K562 (cell line): ENCODE results near the gene HSD3B7. TPM values are rescaled to one million over a fixed set of nuclear protein-coding genes. Genes with fewer than 3 reads are reported as not detected.

Experiments
- ASH1L ChIP-seq: fragments of 450-650 bp; IDR thresholded peaks from 2 replicates; pipeline ENCODE4 v1.6.1; 2018; ENCODE audit warnings: borderline replicate concordance, mild to moderate bottlenecking, low read depth; ENCODE audit not compliant: partially characterized antibody
- ATF7 ChIP-seq: fragments of 450-650 bp; IDR thresholded peaks from 2 replicates; pipeline ENCODE4 v1.7.1; 2014; ENCODE audit warnings: mild to moderate bottlenecking, moderate library complexity
- BCL6 ChIP-seq: fragments of 250-450 bp; sonication (Bioruptor Pico); IDR thresholded peaks from 2 replicates; pipeline ENCODE4 v1.4.0; 2020
- CEBPB ChIP-seq: fragments of 450-650 bp; IDR thresholded peaks from 2 replicates; pipeline ENCODE4 v1.6.1; 2016; ENCODE audit warnings: missing genetic modification characterization, missing compliant biosample characterization
- KDM5B ChIP-seq: fragments of 200-600 bp; sonication (generic); IDR thresholded peaks from 2 replicates; pipeline ENCODE4 v1.6.1; 2012; ENCODE audit warnings: low read depth, mild to moderate bottlenecking, moderate library complexity, low read length, control low read depth, inconsistent platforms; ENCODE audit not compliant: insufficient replicate concordance
- MAFG ChIP-seq: fragments of 450-650 bp; conservative IDR thresholded peaks from 2 replicates; pipeline ENCODE4 v1.6.1; 2016; ENCODE audit warnings: missing genetic modification characterization, missing compliant biosample characterization
- MCM5 ChIP-seq: fragments of 450-650 bp; IDR thresholded peaks from 2 replicates; pipeline ENCODE4 v1.6.1; 2016; ENCODE audit warnings: low read depth
- POLR2A ChIP-seq: fragments of 450-650 bp; conservative IDR thresholded peaks from 2 replicates; pipeline ENCODE4 v1.6.1; 2016
- POLR2G ChIP-seq: fragments of 200-400 bp; formaldehyde crosslinking; IDR thresholded peaks from 2 replicates; pipeline ENCODE4 v1.6.1; 2017; ENCODE audit warnings: low read depth, mild to moderate bottlenecking, antibody characterized with exemption, low read length, moderate library complexity
- SRSF3 ChIP-seq: fragments of 200-400 bp; formaldehyde crosslinking; IDR thresholded peaks from 2 replicates; pipeline ENCODE4 v1.6.1; 2016; ENCODE audit warnings: mild to moderate bottlenecking, low read length, moderate library complexity; ENCODE audit not compliant: insufficient read depth
- ZBTB8A ChIP-seq: fragments of 450-650 bp; IDR thresholded peaks from 2 replicates; pipeline ENCODE4 v1.6.1; 2018; ENCODE audit warnings: mild to moderate bottlenecking, moderate library complexity; ENCODE audit not compliant: partially characterized antibody
- ZNF143 ChIP-seq: sonication (generic); formaldehyde crosslinking; IDR thresholded peaks from 2 replicates; pipeline ENCODE4 v1.9.0; 2022; ENCODE audit warnings: mild to moderate bottlenecking, missing genetic modification reagents
- polyA plus RNA-seq, 8 experiments: library from polyadenylated mRNA; depleted of rRNA in 4 of 8; stranded (reverse) in 5 of 8; unstranded in 3 of 8; fragments of >200 nt; fragmentation: Nextera tagmentation in 2 of 8; fragmentation: Illumina TruSeq in 1 of 8; extraction: Ambion mirVana in 2 of 8; extraction: Trizol in 1 of 8; gene quantifications; 2 replicates each; pipeline versions ENCODE4 v1.2.1 to v1.2.3, GENCODE V29; 2011 to 2014; ENCODE audit warnings: inconsistent platforms in 1 of 8, missing spikeins in 1 of 8
- total RNA-seq, 7 experiments: library from RNA; depleted of rRNA in 6 of 7; stranded (reverse); fragments of >200 nt in 6 of 7; fragmentation: Illumina TruSeq in 2 of 7; extraction: Trizol in 2 of 7; gene quantifications; 2 replicates each; pipeline versions ENCODE4 v1.2.1 to v1.2.3, GENCODE V29; 2011 to 2021; ENCODE audit warnings: low replicate concordance in 1 of 7
- TF ChIP-seq, protein P1 (sequence below): sonication (generic); formaldehyde crosslinking; IDR thresholded peaks from 2 replicates; pipeline ENCODE4 v1.4.0; 2020; ENCODE audit warnings: mild to moderate bottlenecking, missing genetic modification reagents
- TF ChIP-seq, protein P2 (sequence below): fragments of 250-450 bp; sonication (Bioruptor Pico); IDR thresholded peaks from 2 replicates; pipeline ENCODE4 v1.8.0; 2022; ENCODE audit warnings: inconsistent platforms
- TF ChIP-seq, protein P3 (sequence below): IDR thresholded peaks from 2 replicates; pipeline ENCODE4 v1.6.1; 2012; ENCODE audit warnings: low read depth, low read length, improper control_type of control experiment, borderline replicate concordance

The HSD3B7 gene
- total and polyA plus RNA-seq, 9 of the 15 experiments (the other 6 are each of a cell fraction or from before 2014, with no cell fraction given): 5.4 to 49.1 (median 23.0) TPM

- TF ChIP-seq SRSF3: no peak
- peak; percentile 83 for TF ChIP-seq POLR2G
- no peak; the same call in 1 of the 2 replicates for TF ChIP-seq ZNF143 (CRISPR knock-in tag)
- no peak for TF ChIP-seq MCM5
- peak; percentile 68 for TF ChIP-seq POLR2A
- TF ChIP-seq, protein P1, sequence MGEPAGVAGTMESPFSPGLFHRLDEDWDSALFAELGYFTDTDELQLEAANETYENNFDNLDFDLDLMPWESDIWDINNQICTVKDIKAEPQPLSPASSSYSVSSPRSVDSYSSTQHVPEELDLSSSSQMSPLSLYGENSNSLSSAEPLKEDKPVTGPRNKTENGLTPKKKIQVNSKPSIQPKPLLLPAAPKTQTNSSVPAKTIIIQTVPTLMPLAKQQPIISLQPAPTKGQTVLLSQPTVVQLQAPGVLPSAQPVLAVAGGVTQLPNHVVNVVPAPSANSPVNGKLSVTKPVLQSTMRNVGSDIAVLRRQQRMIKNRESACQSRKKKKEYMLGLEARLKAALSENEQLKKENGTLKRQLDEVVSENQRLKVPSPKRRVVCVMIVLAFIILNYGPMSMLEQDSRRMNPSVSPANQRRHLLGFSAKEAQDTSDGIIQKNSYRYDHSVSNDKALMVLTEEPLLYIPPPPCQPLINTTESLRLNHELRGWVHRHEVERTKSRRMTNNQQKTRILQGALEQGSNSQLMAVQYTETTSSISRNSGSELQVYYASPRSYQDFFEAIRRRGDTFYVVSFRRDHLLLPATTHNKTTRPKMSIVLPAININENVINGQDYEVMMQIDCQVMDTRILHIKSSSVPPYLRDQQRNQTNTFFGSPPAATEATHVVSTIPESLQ (CRISPR knock-in tag): peak; percentile 98
- TF ChIP-seq CEBPB (tag): no peak
- TF ChIP-seq ZBTB8A: no peak
- no peak for TF ChIP-seq BCL6 (CRISPR knock-in tag)
- TF ChIP-seq KDM5B: peak; percentile 33
- peak; percentile 98 for TF ChIP-seq ATF7
- TF ChIP-seq, protein P2, sequence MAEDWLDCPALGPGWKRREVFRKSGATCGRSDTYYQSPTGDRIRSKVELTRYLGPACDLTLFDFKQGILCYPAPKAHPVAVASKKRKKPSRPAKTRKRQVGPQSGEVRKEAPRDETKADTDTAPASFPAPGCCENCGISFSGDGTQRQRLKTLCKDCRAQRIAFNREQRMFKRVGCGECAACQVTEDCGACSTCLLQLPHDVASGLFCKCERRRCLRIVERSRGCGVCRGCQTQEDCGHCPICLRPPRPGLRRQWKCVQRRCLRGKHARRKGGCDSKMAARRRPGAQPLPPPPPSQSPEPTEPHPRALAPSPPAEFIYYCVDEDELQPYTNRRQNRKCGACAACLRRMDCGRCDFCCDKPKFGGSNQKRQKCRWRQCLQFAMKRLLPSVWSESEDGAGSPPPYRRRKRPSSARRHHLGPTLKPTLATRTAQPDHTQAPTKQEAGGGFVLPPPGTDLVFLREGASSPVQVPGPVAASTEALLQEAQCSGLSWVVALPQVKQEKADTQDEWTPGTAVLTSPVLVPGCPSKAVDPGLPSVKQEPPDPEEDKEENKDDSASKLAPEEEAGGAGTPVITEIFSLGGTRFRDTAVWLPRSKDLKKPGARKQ (CRISPR knock-in tag): no peak
- no peak for TF ChIP-seq MAFG (tag)
- TF ChIP-seq ASH1L: peak; percentile 85
- TF ChIP-seq, protein P3, sequence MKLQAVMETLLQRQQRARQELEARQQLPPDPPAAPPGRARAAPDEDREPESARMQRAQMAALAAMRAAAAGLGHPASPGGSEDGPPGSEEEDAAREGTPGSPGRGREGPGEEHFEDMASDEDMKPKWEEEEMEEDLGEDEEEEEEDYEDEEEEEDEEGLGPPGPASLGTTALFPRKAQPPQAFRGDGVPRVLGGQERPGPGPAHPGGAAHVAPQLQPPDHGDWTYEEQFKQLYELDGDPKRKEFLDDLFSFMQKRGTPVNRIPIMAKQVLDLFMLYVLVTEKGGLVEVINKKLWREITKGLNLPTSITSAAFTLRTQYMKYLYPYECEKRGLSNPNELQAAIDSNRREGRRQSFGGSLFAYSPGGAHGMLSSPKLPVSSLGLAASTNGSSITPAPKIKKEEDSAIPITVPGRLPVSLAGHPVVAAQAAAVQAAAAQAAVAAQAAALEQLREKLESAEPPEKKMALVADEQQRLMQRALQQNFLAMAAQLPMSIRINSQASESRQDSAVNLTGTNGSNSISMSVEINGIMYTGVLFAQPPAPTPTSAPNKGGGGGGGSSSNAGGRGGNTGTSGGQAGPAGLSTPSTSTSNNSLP: no peak
These were observed 48.0 kb downstream of the HSD3B7 start, which contains the start of gene STX4 (continued) for GRCh38 chr16:31032736-31033708.
